CD14-positive monocyte (primary cell): ENCODE data around the gene LNPEP. TPM values are rescaled to one million over a fixed set of nuclear protein-coding genes. Genes with fewer than 3 reads are reported as not detected.

ENCODE experiments used
- DNase-seq, 3 donors: peaks; one replicate each; pipeline ENCODE4 v3.0.0-alpha.2; 2011 to 2022
- H2AFZ ChIP-seq: 2 replicates; pipeline ENCODE4 v1.6.0; 2012; ENCODE audit warnings: mild to moderate bottlenecking, low read depth, low read length, inconsistent platforms; ENCODE audit not compliant: insufficient read depth, poor library complexity, severe bottlenecking
- H3K27ac ChIP-seq, 2 donors: 1 replicate in 1 of 2; 2 replicates in 1 of 2; pipeline ENCODE4 v1.5.1; 2012 to 2013; ENCODE audit warnings: low read length in 2 of 2, control low read depth in 1 of 2, inconsistent platforms in 1 of 2, low read depth in 1 of 2, mild to moderate bottlenecking in 1 of 2
- H3K27me3 ChIP-seq, 2 donors: one replicate each; pipeline versions ENCODE4 v1.6.0 to v1.6.1; 2011 to 2013; ENCODE audit warnings: low read length in 2 of 2; ENCODE audit not compliant: control insufficient read depth in 2 of 2, insufficient read depth in 2 of 2
- H3K36me3 ChIP-seq, 2 donors: replicated peaks in 1 of 2; 1 replicate in 1 of 2; 2 replicates in 1 of 2; pipeline versions ENCODE4 v1.5.1 to v1.6.1; 2012 to 2013; ENCODE audit warnings: low read length in 2 of 2, control low read depth in 1 of 2, inconsistent platforms in 1 of 2, mild to moderate bottlenecking in 1 of 2; ENCODE audit not compliant: insufficient read depth in 2 of 2, control insufficient read depth in 1 of 2
- H3K4me1 ChIP-seq, 2 donors: 1 replicate in 1 of 2; 2 replicates in 1 of 2; pipeline versions ENCODE4 v1.5.1 to v1.6.1; 2012 to 2013; ENCODE audit warnings: low read length in 2 of 2, control low read depth in 1 of 2, inconsistent platforms in 1 of 2, mild to moderate bottlenecking in 1 of 2, moderate library complexity in 1 of 2; ENCODE audit not compliant: insufficient read depth in 2 of 2, control insufficient read depth in 1 of 2
- H3K4me2 ChIP-seq: replicated peaks from 2 replicates; pipeline ENCODE3; 2012; ENCODE audit warnings: low read length, moderate library complexity, mild to moderate bottlenecking; ENCODE audit not compliant: poor library complexity, severe bottlenecking; ENCODE audit errors: extremely low read depth
- H3K4me3 ChIP-seq, 3 experiments: fragments of 200-600 bp in 1 of 3; sonication (generic) in 1 of 3; replicated peaks in 1 of 3; 1 replicate in 2 of 3; 2 replicates in 1 of 3; pipeline ENCODE4 v1.5.1; 2011 to 2013; ENCODE audit warnings: low read length in 3 of 3, mild to moderate bottlenecking in 3 of 3, control low read depth in 2 of 3, low read depth in 2 of 3, inconsistent platforms in 1 of 3, moderate library complexity in 1 of 3
- H3K79me2 ChIP-seq: 2 replicates; pipeline ENCODE4 v1.6.0; 2012; ENCODE audit warnings: mild to moderate bottlenecking, control low read depth, inconsistent platforms, low read length, moderate library complexity; ENCODE audit not compliant: insufficient read depth
- H3K9ac ChIP-seq: 2 replicates; pipeline ENCODE4 v1.6.0; 2017; ENCODE audit warnings: low read length, mild to moderate bottlenecking; ENCODE audit not compliant: insufficient read depth, poor library complexity, severe bottlenecking
- H3K9me3 ChIP-seq, 2 donors: replicated peaks in 1 of 2; 1 replicate in 1 of 2; 2 replicates in 1 of 2; pipeline versions ENCODE4 v1.5.1 to v1.6.1; 2012 to 2013; ENCODE audit warnings: low read length in 2 of 2, control low read depth in 1 of 2; ENCODE audit not compliant: control insufficient read depth in 1 of 2, insufficient read depth in 1 of 2
- H4K20me1 ChIP-seq: 2 replicates; pipeline ENCODE4 v1.6.0; 2012; ENCODE audit warnings: mild to moderate bottlenecking, low read length, control low read depth, moderate library complexity; ENCODE audit not compliant: insufficient read depth
- H3K27ac Mint-ChIP-seq, 7 donors: one replicate each; pipeline ENCODE4 v1.8.0; 2020; ENCODE audit warnings: mild to moderate bottlenecking in 7 of 7, mixed read lengths in 7 of 7, moderate library complexity in 6 of 7, inconsistent platforms in 2 of 7
- H3K27me3 Mint-ChIP-seq, 3 donors: one replicate each; pipeline ENCODE4 v1.8.0; 2021 to 2022; ENCODE audit warnings: low read depth in 3 of 3, mild to moderate bottlenecking in 3 of 3, mixed read lengths in 3 of 3, moderate library complexity in 3 of 3, inconsistent platforms in 1 of 3
- H3K36me3 Mint-ChIP-seq, 2 donors: one replicate each; pipeline ENCODE4 v1.8.0; 2020; ENCODE audit warnings: mixed read lengths in 2 of 2, inconsistent platforms in 1 of 2, mild to moderate bottlenecking in 1 of 2
- H3K4me1 Mint-ChIP-seq: one replicate; pipeline ENCODE4 v1.8.0; 2020; ENCODE audit warnings: mild to moderate bottlenecking, mixed read lengths
- H3K4me3 Mint-ChIP-seq, 2 donors: one replicate each; pipeline ENCODE4 v1.8.0; 2020; ENCODE audit warnings: mild to moderate bottlenecking in 2 of 2, mixed read lengths in 2 of 2, moderate library complexity in 1 of 2
- H3K9me3 Mint-ChIP-seq, 7 donors: one replicate each; pipeline ENCODE4 v1.8.0; 2020 to 2022; ENCODE audit warnings: mixed read lengths in 7 of 7, mild to moderate bottlenecking in 6 of 7, moderate library complexity in 6 of 7, inconsistent platforms in 2 of 7
- CTCF ChIP-seq: fragments of 200-600 bp; IDR thresholded peaks from one replicate; pipeline ENCODE4 v1.8.0; 2022; ENCODE audit warnings: antibody characterized with exemption, mild to moderate bottlenecking
- WGBS: methylation state at CpG from one replicate; pipeline ENCODE4 v1.1.5; 2013; ENCODE audit warnings: missing lambda C conversion rate; ENCODE audit not compliant: insufficient coverage; 5-methylcytosine and 5-hydroxymethylcytosine counted together
- intact Hi-C, 2 donors: fragments of 100-400 bp; cut with micrococcal nuclease; formaldehyde crosslinking; loops; one replicate each; pipeline versions ENCODE4 v1.15.0 to v1.15.1; 2023
- polyA plus RNA-seq, 3 donors: library from polyadenylated mRNA; depleted of rRNA in 1 of 3; unstranded in 2 of 3; stranded (reverse) in 1 of 3; fragments of 300-500 nt in 2 of 3; fragments of >200 nt in 1 of 3; fragmentation: Illumina TruSeq in 2 of 3; gene quantifications; 1 replicate in 2 of 3; 2 replicates in 1 of 3; pipeline ENCODE4 v1.2.3, GENCODE V29; 2012 to 2021

The LNPEP gene
- polyA plus RNA-seq, 3 donors = 9.2 to 22.5 (median 14.5) TPM

- Mint-ChIP-seq H3K27ac (peak overlapping the region in 1 of 7 donors; percentile 13), H3K27me3 (no peaks in the 10 kb centered on the region), H3K4me1 (peaks cover 59% of the 10 kb centered on the region), H3K9me3 (no peaks in the 10 kb centered on the region), H3K4me3 (no peak overlapping the region), H3K36me3 (peaks cover 6 to 22% of the 10 kb centered on the region in 2 donors)
- Histone ChIP-seq H3K9ac (no peak overlapping the region), H3K4me3 (no peak overlapping the region), H3K9me3 (no peaks in the 10 kb centered on the region), H3K36me3 (peaks cover 0 to 4% of the 10 kb centered on the region in 2 donors), H4K20me1 (peaks cover 83% of the 10 kb centered on the region), H3K79me2 (peaks cover 98% of the 10 kb centered on the region), H3K4me1 (peaks cover 21 to 22% of the 10 kb centered on the region in 2 donors), H3K27ac (no peak overlapping the region), H3K27me3 (no peaks in the 10 kb centered on the region), H3K4me2 (no peak overlapping the region), H2AFZ (no peak overlapping the region)
- no CpG with 5 or more reads among the region's 4 CpGs for WGBS
- no peak for TF ChIP-seq CTCF
- intact Hi-C loops = no loop called here
- DNase-seq = no peak
Observed at GRCh38 chr5:96966801-96967200, 30.9 kb downstream of the LNPEP start.

GRCh38 chr5:96967400-96967799, 31.5 kb downstream of the LNPEP start:
- no peak overlapping the region for H3K4me3 ChIP-seq
- H3K27me3 Mint-ChIP-seq = no peaks in the 10 kb centered on the region
- no peak overlapping the region for H3K27ac Mint-ChIP-seq
- no peaks in the 10 kb centered on the region for H3K27me3 ChIP-seq
- no peak overlapping the region for H3K4me2 ChIP-seq
- no peak overlapping the region for H3K4me3 Mint-ChIP-seq
- no peak overlapping the region for H3K27ac ChIP-seq
- no peak for TF ChIP-seq CTCF
- no peaks in the 10 kb centered on the region for H3K9me3 ChIP-seq
- WGBS = no CpG with 5 or more reads among the region's 1 CpG
- peaks cover 0 to 5% of the 10 kb centered on the region in 2 donors for H3K36me3 ChIP-seq
- peaks cover 15 to 16% of the 10 kb centered on the region in 2 donors for H3K4me1 ChIP-seq
- H3K9me3 Mint-ChIP-seq = no peaks in the 10 kb centered on the region
- peaks cover 6 to 22% of the 10 kb centered on the region in 2 donors for H3K36me3 Mint-ChIP-seq
- H3K79me2 ChIP-seq = peaks cover 98% of the 10 kb centered on the region
- no peak for DNase-seq
- intact Hi-C loops = no loop called here
- H3K4me1 Mint-ChIP-seq = peaks cover 57% of the 10 kb centered on the region
- H3K9ac ChIP-seq = no peak overlapping the region
- H2AFZ ChIP-seq = no peak overlapping the region
- peaks cover 85% of the 10 kb centered on the region for H4K20me1 ChIP-seq
